SIG-M5 treated with dmso at 0.1 percent for 504 hours (cell line): ENCODE measurements around the gene ARHGAP22.
A peak's percentile ranks its signal among the peaks of the same experiment; 100 is the strongest.

Experiments used
- DNase-seq: peaks from one replicate; lab custom pipeline; 2025; ENCODE audit not compliant: unreplicated experiment; lab: John Stamatoyannopoulos, UW

The ARHGAP22 gene

DNA sequence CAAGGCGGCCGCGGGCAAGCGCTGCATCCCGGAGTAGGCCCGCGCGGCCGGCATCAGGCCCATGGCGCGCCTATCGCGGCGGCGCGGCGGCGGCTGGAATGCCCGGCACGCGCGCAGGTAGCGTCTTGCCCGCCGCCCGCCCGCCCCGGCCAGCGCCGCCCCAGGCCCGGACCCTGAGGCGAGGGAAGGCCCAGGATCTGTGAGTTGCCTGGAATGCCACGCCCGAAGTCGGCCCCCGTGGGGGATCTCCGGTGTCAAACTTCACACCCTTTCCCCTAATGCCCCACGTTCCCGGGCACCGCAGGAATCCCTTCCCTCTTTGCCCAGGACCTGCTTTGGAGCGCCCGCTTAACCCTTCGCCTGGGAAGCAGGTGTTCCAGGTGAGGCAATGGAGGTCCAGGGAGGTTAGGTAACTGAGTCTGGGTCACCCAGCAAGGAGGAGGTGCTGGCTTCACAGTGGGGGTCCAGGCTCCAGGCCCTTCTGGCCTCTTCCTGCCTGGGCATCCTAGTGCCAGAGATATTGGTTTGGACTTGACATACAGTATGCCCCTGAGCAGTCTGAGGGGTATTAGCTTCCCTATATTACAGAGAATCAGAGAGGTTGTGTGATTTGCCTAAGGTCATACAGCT, 138.1 kb downstream of the ARHGAP22 start:
- no peak for DNase-seq

DNA sequence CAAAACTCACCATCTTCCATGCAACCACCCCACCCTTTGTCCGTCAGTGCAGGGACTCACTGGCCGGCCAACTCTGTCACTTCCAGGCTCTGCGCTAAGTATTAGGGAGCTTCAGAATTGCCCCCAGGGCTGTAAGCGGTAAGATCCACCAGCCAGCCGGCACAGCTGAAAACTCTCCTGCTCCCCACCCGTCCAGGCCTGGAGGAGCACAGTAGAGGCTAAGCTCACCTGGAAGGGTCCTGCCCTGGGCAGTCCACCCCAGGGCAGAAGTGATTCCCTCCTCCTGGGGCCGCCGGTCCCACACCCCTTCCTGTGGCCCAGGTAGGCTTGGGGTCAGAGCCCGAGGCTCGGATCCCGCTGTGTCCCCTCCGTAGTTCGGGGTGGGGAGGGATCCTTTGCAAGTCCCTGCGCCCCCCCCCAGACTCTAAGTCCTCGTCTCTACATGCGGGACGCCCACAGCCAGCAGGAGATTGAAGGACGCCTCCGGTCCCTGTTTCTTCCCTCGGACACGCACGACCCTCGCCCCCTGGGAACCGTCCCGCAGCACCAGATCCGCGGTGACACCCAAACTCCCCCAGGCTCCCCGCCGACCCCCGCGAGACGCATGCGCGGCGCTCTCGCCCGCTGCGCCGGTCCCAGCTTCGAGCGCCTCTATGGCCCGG, 138.9 kb downstream of the ARHGAP22 start:
- DNase-seq, result no peak

DNA sequence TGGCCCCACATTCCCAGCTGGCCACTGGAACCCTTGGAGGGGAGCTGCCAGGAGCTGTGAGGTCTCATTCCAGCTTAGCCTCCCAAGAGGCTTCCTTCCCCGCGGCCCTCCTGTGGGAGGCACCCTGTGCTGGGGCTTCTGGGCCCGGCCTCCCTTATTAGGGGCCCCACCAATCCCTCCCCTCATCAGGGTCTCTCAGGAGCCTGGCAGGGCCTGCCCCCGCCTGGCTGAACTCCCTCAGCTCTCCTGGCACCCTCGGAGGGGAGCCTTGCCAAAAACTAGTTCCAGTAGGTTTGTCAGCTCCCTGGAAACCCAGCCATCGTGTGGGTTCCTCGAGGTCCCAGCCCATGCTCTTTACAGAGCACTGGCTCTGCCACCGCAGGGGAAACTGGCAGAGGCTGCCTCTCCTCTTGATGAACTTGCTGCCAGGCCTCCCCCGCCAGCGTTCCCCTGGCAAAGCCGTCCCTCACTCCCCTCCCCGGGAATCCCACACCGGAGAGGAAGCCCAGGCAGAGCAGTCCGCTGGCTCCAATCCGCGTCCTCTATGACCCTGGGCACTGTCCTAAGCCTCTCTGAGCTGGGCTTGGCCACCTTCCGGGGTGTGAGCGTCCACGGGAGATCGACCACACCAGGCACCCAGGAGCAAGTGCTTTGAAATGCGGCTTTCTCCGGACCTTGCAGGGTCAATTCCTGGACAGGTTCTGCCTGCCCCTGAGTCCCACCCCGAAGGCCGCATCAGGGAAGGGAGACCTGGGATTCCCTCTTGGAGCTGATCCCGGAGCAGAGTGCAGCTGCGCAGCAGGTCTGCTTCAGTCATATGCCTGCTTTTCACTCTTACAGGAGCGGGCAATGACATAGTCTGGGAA, 139.8 kb downstream of the ARHGAP22 start:
- no peak for DNase-seq

DNA sequence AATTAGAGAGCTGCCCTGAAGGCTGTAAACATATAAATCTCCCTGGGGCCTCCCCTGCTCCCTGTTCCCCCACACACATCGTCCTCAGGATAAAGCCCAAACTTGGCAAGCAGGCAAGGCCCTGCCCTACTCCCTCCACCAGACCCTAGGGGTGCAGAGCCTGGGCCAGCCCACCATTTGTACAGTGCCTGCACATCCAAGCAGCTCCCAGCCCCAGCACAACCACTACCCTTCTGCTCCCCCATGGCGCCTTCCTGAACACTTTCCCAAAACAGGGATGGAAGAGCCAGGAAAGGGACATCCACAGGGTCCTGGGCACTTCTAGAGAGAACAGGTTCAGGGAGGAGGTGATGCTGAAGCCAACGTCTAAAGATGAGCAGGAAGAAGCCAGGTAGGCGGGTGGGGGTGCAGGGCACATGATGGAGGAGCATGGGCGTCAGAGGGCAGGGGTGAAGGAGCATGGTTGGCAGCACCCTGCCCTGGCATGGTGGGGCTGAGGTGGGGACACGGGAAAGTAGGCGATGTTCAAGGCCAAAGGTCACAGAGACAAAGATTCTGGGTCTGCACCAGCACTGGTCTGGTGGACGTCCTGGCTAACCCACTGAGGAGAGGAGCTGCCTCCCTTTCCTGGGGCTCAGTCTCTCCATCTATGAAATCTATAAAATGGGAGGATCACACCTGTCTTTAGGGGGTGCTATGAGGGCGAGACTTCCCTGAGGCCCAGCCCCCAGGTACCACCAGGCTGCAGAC, 140.6 kb downstream of the ARHGAP22 start:
- DNase-seq, result no peak

DNA sequence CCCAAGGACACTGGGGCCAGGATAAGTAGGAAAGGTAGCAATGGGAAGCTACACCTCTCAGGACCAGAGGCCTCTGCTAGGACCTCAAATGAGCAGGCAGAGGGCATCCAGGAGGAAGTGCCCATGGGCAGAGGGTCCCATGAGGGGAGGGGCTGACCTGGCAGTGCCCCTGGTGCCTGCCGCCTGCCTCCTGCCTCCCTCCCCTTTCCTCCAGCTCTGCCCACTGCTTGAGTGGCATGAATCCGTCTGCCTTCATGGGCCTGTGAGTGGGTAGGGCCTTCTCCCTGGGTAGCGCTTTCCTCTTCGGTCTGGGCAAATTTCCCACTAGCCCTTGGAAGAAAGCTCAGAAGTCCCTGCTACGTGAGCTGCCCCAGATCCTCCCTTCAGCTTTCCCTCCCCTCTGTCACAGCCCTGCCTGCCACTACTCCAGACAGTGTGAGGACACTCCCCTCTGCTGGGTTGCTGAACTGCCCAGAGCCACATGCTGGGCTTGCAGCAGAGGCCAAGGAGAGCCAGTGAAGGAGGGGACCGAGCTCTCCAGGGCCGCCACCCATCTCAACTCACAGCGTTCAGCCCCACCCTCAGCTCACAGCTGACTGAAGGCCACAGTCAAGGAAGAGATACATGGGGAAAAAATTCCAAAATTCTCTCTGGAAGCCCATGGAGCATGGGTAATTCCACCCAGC, 141.4 kb downstream of the ARHGAP22 start:
- no peak for DNase-seq

DNA sequence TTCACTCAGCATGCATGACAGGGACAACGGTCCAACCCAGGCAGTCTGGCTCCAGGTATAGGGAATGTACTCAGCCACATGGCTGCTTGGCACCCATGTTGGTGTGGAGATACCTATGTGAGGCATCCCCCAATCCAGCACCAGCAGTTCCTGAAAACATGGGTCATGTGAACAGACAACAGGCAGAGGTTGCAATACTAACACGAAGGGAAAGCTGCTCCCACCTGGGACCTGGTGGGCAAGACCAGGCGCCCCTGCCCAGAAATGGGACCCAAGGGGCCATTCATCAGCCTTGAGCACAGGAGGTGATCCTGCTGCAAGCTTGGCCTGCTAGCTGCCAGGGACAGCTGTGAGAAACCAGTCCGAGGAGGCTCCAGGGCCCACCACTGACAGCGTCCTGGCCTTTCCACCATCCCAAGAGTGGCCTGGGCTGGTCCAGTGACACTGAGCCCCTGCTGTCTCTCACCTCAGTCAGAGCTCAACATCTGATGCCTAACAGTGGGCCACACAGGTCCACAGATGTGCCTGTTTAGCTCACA, 142.3 kb downstream of the ARHGAP22 start:
- DNase-seq, result no peak

DNA sequence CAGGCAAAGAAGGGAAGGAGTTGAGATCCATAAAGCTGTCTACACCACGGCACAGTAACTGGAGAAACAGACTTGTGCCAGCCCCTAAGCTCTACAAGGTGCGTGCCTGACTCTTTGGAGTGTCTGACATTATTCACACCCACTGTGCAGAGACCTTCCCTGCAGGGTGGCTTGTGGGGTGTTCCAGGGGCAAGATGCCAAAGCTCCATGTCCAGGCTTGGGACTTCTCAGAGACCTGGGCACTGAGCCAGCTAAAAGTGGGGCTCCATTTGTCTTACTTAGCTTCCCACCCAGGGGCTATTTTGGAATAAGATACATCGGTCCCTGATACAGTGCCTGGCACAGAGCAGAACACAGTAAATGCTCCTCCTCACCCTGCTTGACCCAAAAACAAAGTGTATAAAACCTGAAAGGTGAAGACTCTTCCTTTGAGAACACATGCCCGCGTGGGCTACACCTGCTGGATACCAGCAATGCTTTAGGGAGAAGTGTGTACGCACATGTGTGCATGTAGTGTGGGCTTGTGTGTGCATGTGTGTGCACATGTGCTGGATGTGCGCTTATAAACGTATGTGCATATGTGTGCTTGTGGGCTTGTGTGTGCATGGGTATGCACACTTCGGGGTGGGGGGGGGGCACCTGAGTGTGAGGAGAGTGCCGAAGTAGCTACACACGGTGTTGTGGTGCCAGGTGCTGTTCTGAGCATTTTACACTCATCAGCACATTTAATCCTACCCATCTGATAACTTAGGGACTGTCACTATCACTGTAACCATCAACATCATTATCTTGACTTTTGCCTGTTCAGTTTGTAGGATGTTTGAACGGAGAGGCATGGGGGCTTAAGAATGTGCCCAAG, 143.0 kb downstream of the ARHGAP22 start:
- DNase-seq, result no peak

DNA sequence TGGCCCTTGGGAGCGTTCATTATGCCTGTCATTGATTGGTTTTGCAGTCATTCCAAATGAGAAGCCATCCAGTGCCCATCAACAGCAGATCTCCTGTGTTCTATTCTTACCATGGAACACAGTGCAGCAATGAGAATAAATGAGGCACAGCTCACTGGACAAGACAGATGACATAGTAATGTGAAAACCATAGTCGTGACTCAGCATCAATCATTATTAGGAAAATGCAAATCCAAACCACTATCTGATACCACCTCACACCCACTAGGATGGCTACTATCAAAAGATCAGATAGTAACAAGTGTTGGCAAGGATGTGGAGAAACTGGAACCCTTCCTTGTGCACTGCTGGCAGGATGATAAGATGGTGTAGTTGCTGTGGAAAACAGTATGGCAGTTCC, 144.7 kb downstream of the ARHGAP22 start:
- DNase-seq, result no peak

DNA sequence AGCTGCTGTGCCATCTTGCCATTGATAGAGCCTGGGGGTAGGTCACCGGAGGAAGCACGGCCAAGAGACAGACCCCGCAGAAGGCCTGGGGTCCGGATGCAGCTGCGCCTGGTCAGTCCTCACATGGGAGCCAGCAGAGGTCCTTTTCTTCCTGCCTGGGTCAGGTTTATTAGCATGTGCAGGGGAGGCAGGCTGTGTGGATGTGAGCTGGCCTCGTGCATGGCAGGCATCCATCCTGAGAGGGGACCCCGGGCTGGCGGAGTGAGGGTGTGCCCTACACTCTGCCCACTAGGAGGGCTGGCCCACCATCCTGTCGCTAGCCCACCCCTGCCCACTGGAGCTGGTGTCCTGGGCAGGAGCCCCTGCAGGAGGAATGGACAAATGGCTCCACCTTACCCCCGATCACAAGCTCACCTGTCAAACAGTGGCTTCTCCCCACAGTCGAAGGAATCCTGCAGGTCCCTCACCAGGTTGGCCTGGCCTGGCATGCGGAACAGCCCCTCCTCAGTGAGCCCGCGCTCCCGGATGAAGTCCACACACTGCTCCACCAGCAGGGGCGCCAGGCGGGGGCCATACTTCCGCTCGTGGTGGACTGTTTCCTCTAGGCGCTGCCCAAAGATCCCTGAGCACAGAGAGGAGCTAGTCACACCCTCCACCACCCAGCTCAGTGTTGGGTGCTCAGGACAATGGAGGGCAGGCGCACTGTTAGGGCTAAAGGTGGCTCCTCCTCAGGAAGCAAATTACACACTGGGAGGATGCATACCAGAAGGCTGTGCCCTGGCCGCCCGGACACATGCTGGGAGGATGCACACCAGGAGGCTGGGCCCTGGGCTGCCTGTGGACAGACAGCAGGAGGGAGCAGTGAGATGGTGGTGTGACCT, 145.4 kb downstream of the ARHGAP22 start:
- no peak for DNase-seq

DNA sequence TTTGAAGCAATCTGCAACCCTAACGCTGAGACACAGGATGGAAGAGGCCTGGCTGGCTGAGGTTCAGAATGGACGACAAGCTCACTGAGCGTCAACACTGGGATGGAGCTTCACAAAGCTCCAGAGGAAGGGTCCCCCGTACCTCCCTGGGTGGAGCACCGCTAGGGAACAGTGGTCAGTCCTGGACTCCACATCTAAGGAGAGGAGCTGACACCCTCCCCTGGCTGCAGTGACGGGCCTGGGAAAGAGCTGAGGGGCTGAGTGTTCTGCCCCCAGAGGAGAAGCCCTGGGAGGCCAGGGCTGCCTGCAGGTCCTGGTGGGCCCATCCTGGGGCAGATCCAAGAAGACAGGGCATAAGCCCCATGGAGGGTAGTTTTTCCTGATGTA, 146.2 kb downstream of the ARHGAP22 start:
- DNase-seq, result no peak

DNA sequence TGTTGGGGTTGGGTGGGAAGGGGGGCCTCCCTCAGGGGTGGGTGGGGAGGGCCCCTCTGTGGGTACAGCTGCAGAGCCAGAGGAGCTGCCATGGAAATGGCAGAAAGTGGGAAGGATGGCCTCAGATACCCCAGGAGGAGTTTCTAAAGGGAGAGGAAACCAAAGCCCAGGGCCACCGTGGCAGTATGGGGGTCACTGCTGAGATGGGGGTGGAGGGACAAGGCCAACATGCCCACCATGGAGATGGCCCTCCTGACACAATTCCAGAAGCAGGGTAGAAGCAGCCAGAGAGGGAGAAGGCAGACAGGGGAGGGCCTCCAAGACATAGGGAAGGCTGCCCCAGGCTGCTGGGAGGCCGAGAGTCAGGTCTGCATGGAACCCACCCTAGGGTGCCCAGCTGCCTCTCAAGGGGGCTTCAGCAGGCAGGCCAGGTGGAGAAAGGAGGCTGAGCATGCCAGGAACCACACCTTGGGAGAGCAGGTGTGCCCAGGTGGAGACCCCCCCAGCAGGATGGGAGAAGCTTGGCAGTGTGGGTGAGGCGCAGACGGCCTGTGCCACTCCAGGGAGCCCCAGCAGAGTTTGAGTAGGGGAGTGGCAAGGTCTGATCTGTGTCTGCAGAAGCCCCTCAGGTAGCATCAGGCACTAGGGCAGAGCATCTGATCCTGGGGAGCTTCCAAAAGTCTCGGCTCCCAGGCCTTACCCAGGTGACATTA, 146.8 kb downstream of the ARHGAP22 start:
- DNase-seq, result no peak

DNA sequence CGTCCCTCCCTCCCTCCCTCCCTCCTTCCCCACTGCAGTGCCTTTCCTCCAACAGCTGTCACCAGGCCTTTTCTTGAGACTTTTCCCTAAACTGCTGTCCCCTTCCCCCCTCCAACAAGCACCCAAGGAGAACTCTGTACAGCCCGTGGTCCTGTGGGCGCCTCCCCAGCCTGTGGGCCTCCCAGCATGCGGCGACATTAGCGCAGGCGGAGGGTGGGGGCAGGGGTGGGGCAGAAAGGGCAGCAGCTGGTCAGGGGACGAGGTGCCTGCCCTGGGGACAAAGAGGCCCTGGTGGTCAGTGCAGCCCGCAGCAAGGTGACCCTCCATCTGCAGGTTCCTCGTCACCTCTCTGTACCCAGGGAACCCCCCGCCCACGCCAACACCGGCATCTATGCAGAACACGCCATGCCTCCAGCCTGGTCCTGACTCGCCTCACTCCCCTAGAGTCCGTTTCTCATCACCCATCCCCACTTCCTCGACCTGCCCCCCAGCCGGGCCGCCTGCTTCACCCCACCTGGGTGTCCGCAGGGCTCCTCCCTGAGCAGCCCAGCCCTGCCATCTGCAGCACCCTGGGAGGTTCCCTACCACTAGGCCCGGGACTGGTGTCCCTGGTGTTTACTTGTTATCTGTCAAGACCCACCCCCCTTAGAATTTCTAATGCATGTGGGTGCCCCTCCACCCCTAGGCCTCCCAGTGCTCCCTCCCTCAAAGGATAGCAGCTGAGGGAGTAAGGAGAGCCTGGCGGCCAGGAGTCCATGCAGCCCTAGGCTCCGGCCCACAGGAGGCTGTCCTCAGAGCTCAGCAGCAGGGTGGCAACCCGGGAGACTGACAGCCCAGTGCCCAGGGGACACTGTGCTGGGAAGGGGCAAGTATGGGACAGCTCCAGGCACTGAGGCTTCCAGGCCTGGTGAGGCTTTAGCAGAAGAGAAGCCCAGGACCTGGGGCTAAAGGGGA, 147.8 kb downstream of the ARHGAP22 start:
- no peak for DNase-seq

DNA sequence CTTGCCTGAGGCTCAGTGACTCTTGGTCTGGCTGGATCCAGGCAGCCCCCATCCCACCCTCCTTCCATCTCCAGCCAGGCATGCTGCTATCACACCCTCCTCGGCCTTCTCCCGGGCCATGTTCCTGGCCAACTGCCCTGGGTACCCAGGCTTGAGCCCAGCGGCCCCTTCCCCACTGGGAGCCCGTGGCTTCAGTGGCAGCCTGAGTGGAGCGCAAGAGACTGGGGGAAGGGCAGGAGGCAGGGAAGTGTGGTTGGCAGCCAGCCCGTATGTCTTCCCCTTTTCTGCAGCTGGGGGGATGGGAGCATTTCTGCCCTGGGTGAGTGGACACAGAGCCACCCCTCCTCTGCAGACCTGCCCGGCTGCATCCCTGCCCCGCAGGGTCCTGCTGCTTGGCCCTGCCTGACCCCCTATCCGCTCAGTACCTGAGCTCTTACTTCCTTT, 148.5 kb downstream of the ARHGAP22 start:
- peak; percentile 55 for DNase-seq

DNA sequence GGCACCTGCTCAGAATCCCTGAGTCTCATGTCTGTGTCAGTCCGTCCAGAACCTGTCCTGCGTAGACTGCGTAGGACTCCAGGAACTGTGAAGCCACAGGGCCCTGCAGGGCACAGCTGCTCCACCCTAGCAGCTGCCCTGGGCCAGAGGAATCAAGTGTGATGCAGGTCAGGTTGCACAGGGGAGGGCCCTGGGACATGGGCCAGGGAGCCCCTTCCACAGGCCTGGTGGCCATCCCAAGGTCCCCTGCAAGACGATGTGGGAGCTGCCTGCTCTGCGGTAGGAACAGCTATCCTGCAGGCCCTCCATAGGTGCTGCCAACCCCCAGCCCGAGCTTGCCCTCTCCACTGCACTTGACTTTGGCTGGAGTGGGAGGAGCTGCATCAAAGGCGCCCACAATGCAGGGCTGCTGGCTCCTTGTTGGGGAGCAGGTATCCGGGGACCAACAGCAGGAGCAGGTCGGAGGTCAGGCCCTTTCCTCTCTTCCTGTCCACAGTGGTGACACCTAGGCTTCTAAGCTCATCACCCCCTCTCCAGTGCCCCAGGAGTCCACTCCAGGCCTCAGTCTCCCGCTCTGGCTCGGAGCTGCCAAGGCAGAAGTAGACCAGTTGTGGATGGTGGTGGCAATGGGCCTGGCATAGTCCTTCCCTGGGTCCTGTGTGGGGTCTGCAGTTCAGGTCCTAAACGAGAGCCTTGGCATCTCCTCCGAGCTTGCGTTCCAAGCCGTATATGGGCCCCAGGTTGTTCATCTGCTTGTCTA, 149.3 kb downstream of the ARHGAP22 start:
- no peak for DNase-seq

DNA sequence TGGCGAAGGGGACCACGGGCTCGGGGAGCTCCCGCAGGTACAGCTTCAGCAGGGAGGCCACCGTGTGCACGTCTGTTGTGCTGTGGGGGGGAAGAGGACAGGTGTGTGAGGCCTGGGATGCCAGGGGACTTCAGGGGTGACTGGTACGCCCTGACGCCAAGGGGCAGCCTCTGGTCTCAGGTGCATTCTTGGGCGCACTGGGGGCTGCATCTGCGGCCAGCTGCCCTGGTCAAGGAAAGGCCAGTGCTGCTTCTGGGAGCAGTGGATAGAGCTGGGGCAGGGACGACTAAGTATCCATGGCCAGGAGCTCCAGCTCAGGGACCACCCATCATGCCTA, 149.8 kb downstream of the ARHGAP22 start:
- DNase-seq, result no peak
